OCI-LY7 (cell line): ENCODE results near the gene PUM1.

Experiments used
- EZH2phosphoT487 ChIP-seq: fragments of 200-600 bp; sonication (generic); IDR thresholded peaks from 2 replicates; pipeline ENCODE4 v1.6.1; 2018; ENCODE audit warnings: low read depth, borderline replicate concordance, mild to moderate bottlenecking, mixed run types, antibody characterized with exemption, low read length, moderate library complexity, mixed read lengths
- TF ChIP-seq, protein P1 (sequence below): fragments of 200-600 bp; sonication (generic); conservative IDR thresholded peaks from 2 replicates; pipeline ENCODE4 v1.5.1; 2014; ENCODE audit warnings: mild to moderate bottlenecking, antibody characterized with exemption, low read length, moderate library complexity, mixed read lengths

DNA sequence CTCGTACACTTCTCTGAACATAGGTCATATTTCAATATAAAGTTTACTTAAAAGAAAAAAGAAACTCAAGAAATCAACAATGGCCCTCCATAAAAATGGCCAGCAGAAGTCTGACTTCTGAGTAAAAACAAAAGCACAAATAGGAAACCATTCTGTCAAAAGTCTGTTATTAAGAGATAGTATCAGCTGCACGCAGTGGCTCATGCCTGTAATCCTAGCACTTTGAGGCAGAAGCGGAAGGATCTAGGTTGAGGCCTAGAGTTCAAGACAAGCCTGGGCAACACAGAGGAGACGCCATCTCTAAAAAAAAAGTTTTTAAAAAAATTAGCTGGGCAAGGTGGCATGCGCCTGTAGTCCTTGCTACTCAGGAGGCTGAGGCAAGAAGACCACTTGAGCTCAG is 67.3 kb downstream of the PUM1 start:
- TF ChIP-seq EZH2phosphoT487, result no peak
- TF ChIP-seq, protein P1, sequence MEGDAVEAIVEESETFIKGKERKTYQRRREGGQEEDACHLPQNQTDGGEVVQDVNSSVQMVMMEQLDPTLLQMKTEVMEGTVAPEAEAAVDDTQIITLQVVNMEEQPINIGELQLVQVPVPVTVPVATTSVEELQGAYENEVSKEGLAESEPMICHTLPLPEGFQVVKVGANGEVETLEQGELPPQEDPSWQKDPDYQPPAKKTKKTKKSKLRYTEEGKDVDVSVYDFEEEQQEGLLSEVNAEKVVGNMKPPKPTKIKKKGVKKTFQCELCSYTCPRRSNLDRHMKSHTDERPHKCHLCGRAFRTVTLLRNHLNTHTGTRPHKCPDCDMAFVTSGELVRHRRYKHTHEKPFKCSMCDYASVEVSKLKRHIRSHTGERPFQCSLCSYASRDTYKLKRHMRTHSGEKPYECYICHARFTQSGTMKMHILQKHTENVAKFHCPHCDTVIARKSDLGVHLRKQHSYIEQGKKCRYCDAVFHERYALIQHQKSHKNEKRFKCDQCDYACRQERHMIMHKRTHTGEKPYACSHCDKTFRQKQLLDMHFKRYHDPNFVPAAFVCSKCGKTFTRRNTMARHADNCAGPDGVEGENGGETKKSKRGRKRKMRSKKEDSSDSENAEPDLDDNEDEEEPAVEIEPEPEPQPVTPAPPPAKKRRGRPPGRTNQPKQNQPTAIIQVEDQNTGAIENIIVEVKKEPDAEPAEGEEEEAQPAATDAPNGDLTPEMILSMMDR, result no peak
